Activated CD4-positive, alpha-beta T cell treated with anti-CD3 and anti-CD28 coated beads for 36 hours (primary cell): ENCODE results near the gene SPATA33. TPM values are rescaled to one million over a fixed set of nuclear protein-coding genes. Genes with fewer than 3 reads are reported as not detected.
"Not testable (repeated sequence)": the region's sequence is repeated elsewhere in the genome, so short reads cannot be mapped to it uniquely, and the experiment has no call there.

Experiments used
- ATAC-seq: fragments of 200-7000 bp; cut with Tn5 transposase; one replicate; pipeline ENCODE4 v1.10.0; 2021; ENCODE audit warnings: mild to moderate bottlenecking, moderate library complexity
- CTCF ChIA-PET: fragments of 350-600 bp; sonication (Branson Sonifier 250); formaldehyde crosslinking; loops from one replicate; lab custom pipeline; 2021; ENCODE audit warnings: antibody characterized with exemption; lab: Charles Lee
- POLR2A ChIA-PET: fragments of 350-600 bp; sonication (Branson Sonifier 250); formaldehyde crosslinking; loops from one replicate; lab custom pipeline; 2021; ENCODE audit warnings: antibody characterized with exemption, inconsistent platforms; lab: Charles Lee
- DNase-seq: peaks from one replicate; pipeline ENCODE4 v3.0.0-alpha.2; 2020
- H3K27ac Mint-ChIP-seq: one replicate; pipeline ENCODE4 v1.8.0; 2021; ENCODE audit warnings: mixed read lengths
- H3K27me3 Mint-ChIP-seq: one replicate; pipeline ENCODE4 v1.8.0; 2021; ENCODE audit warnings: mixed read lengths
- H3K36me3 Mint-ChIP-seq: one replicate; pipeline ENCODE4 v1.8.0; 2021; ENCODE audit warnings: low read depth, mixed read lengths
- H3K4me1 Mint-ChIP-seq: one replicate; pipeline ENCODE4 v1.8.0; 2021; ENCODE audit warnings: mixed read lengths
- H3K4me3 Mint-ChIP-seq: one replicate; pipeline ENCODE4 v1.8.0; 2021; ENCODE audit warnings: mild to moderate bottlenecking, moderate library complexity, mixed read lengths
- H3K9me3 Mint-ChIP-seq: one replicate; pipeline ENCODE4 v1.8.0; 2021; ENCODE audit warnings: low read depth, mixed read lengths
- intact Hi-C, 2 experiments: fragments of 100-400 bp; cut with DNase I in 1 of 2; cut with micrococcal nuclease in 1 of 2; formaldehyde crosslinking; loops; one replicate each; pipeline versions ENCODE4 v1.14.2 to v1.15.1; 2022 to 2024; cut with DNase I, micrococcal nuclease
- total RNA-seq, 2 experiments: library from RNA; stranded (reverse); gene quantifications; one replicate each; pipeline ENCODE4 v1.2.3, GENCODE V29; 2021

The SPATA33 gene
- total RNA-seq, 2 experiments from 2014 or later: 6.8 to 11.6 TPM

DNA sequence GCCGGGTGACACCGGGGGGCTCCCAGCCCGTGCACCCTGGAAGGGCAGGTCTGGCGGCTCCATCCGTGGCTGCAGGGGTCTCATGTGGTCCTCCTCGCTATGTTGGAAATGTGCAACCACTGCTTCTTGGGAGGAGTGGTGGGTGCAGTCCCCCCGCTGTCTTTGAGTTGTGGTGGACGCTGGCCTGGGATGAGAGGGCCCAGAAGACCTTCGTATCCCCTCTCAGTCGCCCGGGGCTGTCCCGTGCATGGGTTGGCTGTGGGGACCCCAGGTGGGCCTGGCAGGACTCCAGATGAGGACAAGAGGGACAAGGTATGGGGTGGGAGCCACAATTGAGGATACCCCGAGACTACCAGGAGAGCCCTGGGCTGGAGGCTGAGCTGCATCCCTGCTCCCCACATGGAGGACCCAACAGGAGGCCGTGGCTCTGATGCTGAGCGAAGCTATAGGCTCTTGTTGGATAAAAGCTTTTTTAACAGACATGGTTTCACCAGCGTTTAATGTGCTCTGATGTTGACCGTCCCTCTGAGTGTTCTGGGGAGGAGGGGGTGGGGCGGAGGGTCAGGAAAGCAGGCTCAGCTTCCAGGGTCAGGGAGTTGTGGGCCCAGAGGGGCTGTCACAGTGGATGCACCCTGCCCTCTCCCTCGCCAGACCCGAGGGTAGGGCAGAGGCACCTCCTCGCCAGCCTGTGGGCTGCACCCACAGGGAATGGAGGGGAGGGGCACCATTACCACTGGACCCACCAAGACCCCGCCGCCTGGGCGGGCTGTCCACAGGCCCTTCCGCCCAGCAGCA, 38.4 kb downstream of the SPATA33 start:
- CTCF ChIA-PET: interaction anchor here (1.3 kb wide), 1 partner anchor 168 kb away, joined by 3 read pairs; no protein-coding TSS in a partner anchor
- Mint-ChIP-seq H3K36me3 (peaks cover 12% of the 10 kb centered on the region), H3K9me3 (no peaks in the 10 kb centered on the region), H3K27me3 (no peaks in the 10 kb centered on the region), H3K4me3 (no peak overlapping the region), H3K4me1 (peaks cover 6% of the 10 kb centered on the region), H3K27ac (no peak overlapping the region)
- POLR2A ChIA-PET: interaction anchor here (0.5 to 0.6 kb wide), 2 partner anchors 17 to 141 kb away, joined by 3 to 6 read pairs; no protein-coding TSS in a partner anchor
- ATAC-seq: no peak
- intact Hi-C loops: no loop called here
- peak; percentile 6 for DNase-seq

DNA sequence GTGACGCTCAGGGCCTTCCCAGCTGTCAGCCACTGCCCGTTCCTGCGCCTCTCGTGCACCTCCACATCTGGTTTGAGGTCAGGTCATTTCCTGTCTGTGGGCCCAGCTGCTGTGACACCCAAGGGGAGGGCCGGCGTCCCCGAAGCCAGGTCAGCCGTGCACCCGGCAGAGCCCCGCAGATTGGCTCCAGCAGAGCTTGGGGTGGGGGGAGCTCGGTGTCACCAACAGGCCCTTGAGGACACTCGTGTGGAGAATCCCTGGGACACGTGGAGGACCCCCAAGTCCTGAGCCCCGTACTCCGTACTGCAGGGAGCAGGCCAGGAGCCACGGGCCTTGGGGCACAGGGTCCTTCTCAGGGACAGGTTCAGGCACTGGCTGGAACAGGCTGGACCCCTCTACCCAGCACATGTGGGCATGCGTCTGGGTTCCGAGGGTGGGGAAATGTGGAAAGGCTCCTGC, 39.1 kb downstream of the SPATA33 start:
- Mint-ChIP-seq H3K27ac (no peak overlapping the region), H3K27me3 (no peaks in the 10 kb centered on the region), H3K9me3 (no peaks in the 10 kb centered on the region), H3K4me3 (no peak overlapping the region), H3K36me3 (peaks cover 12% of the 10 kb centered on the region), H3K4me1 (peaks cover 6% of the 10 kb centered on the region)
- CTCF ChIA-PET: interaction anchor here (1.2 to 1.3 kb wide), 2 partner anchors 164 to 167 kb away, joined by 3 to 5 read pairs; no protein-coding TSS in a partner anchor
- intact Hi-C loops: no loop called here
- POLR2A ChIA-PET: interaction anchor here (0.5 to 0.6 kb wide), 2 partner anchors 16 to 141 kb away, joined by 3 to 6 read pairs; no protein-coding TSS in a partner anchor
- ATAC-seq (no peak), DNase-seq (peak; percentile 32)

DNA sequence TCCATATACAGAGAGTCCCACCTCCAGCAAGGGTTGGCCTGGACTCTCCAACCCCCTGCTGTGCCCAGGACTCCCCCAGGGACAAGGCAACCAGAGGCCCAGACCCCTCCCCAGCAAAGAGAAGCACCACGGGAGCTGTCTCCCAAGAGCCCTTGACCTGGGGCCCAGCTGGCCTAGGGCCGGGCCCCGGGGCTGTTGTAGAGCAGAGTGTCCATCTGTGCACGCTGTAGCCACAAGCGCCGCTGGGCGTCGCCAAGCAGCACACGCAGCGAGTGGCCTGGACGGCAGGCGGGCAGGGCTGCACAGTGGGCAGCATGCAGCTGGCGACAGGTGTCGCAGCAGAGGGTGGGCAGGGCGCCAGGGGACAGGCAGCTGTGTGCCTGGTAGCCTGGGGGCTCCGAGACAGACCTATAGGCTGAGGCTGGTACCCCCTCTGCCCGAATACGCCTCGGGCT, 39.6 kb downstream of the SPATA33 start:
- CTCF ChIA-PET: interaction anchor here (0.6 to 1.3 kb wide), 4 partner anchors 12 to 167 kb away, joined by 3 to 5 read pairs (median 3); no protein-coding TSS in a partner anchor
- POLR2A ChIA-PET: no interaction called here
- H3K27ac Mint-ChIP-seq: no peak overlapping the region
- intact Hi-C loops: no loop called here
- H3K27me3 Mint-ChIP-seq: no peaks in the 10 kb centered on the region
- ATAC-seq: no peak
- no peak overlapping the region for H3K4me3 Mint-ChIP-seq
- DNase-seq: peak; percentile 5
- H3K4me1 Mint-ChIP-seq: peaks cover 8% of the 10 kb centered on the region
- H3K36me3 Mint-ChIP-seq: peaks cover 12% of the 10 kb centered on the region
- no peaks in the 10 kb centered on the region for H3K9me3 Mint-ChIP-seq

DNA sequence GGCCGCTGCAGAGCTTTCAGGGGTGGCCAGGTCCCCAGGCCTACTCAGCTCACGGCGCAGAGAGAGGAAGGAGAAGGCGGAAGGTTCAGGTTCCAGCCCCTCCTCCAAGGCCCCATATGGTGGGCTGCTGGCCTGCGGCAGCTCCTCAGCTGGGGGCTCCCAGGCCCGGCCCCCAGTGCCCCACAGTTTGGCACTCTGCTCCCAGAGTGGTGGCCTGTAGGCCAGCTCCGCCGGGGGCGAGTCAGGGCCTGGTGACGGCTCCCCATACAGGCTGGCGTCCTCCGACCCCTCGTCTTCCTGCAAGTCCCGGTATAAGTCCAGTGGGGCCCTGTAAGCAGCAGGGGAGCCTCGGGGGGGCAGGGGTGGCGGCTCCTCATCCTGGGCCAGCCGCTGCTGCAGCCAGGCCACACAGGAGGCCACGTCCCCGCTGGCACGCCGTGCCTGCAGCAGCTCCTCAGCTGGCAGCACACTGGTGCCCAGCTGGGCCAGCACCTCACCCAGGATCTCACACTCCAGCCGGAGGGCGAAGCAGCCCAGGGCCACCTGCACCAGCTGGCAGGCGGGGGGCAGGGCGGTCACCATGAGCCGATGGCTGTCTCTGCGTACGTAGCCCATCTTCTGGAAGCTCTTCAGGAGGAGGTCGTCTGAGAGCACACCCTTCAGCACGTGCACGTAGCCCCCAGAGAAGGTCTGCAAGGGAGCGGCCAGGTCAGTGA, 40.1 kb downstream of the SPATA33 start:
- H3K27me3 Mint-ChIP-seq: no peaks in the 10 kb centered on the region
- H3K4me3 Mint-ChIP-seq: no peak overlapping the region
- intact Hi-C loops: no loop called here
- peaks cover 12% of the 10 kb centered on the region for H3K36me3 Mint-ChIP-seq
- H3K9me3 Mint-ChIP-seq: no peaks in the 10 kb centered on the region
- ATAC-seq: no peak
- H3K27ac Mint-ChIP-seq: no peak overlapping the region
- no peak for DNase-seq
- ChIA-PET POLR2A (interaction anchor here (0.6 kb wide), 1 partner anchor 367 kb away, joined by 4 read pairs; no protein-coding TSS in a partner anchor), CTCF (interaction anchor here (0.6 to 1.3 kb wide), 4 partner anchors 13 to 166 kb away, joined by 3 to 5 read pairs (median 3); no protein-coding TSS in a partner anchor)
- peaks cover 13% of the 10 kb centered on the region for H3K4me1 Mint-ChIP-seq

DNA sequence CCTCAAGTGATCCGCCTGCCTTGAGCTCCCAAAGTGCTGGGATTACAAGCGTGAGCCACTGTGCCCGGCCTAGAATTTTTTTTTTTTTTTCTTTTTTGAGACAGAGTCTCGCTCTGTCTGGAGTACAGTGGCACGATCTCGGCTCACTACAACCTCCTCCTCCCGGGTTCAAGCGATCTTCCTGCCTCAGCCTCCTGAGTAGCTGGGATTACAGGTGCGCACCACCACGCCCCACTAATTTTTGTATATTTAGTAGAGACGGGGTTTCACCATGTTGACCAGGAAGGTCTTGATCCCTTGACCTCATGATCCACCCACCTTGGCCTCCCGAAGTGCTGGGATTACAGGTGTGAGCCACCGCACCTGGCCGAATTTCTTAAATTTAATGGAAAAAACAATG, 41.1 kb downstream of the SPATA33 start:
- H3K27me3 Mint-ChIP-seq, H3K27ac Mint-ChIP-seq, H3K4me3 Mint-ChIP-seq, DNase-seq, intact Hi-C loops, H3K36me3 Mint-ChIP-seq, ATAC-seq, H3K9me3 Mint-ChIP-seq: not testable (repeated sequence)
- ChIA-PET POLR2A (interaction anchor here (0.6 kb wide), 3 partner anchors 15 to 48 kb away, joined by 3 read pairs; no protein-coding TSS in a partner anchor), CTCF (interaction anchor here (0.6 to 3.5 kb wide), 7 partner anchors 25 to 277 kb away, joined by 3 to 15 read pairs (median 4); partner anchors contain the start of gene MC1R)
- peaks cover 13% of the 10 kb centered on the region for H3K4me1 Mint-ChIP-seq

DNA sequence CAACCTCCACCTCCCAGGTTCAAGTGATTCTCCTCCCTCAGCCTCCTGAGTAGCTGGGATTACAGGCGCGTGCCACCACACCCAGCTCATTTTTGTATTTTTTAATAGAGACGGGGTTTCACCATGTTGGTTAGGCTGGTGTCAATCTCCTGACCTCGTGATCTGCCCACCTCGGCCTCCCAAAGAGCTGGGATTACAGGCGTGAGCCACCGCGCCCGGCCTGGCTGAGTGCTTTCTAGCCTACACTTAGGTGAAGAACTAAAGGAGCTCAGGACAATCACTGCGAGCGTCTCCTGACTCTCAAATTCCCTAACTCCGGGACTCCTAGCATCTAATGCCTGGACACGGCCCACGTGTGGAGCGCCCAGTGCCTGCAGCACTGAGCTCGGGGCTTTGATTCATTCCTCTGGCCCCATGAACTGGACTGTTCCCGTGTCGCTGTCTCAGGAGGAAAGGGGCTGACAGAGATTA, 42.0 kb downstream of the SPATA33 start:
- CTCF ChIA-PET: interaction anchor here (0.6 to 3.5 kb wide), 20 partner anchors 10 to 460 kb away, joined by 3 to 15 read pairs (median 4); partner anchors contain the start of genes CDK10, CPNE7, MC1R and TCF25
- not testable (repeated sequence) for H3K9me3 Mint-ChIP-seq, ATAC-seq, H3K27me3 Mint-ChIP-seq, H3K36me3 Mint-ChIP-seq, H3K27ac Mint-ChIP-seq
- Mint-ChIP-seq H3K4me3 (peak overlapping the region; percentile 71), H3K4me1 (peaks cover 13% of the 10 kb centered on the region)
- intact Hi-C loops: loop anchor here (1.0 to 5.0 kb wide), 10 partner anchors 13 to 843 kb away; partner anchors contain the start of genes CDK10 (in 2 of the 2), CHMP1A (in 1 of the 2), GALNS (in 1 of the 2) and MC1R (in 1 of the 2)
- POLR2A ChIA-PET: interaction anchor here (0.6 to 1.2 kb wide), 5 partner anchors 11 to 172 kb away, joined by 3 to 7 read pairs (median 4); partner anchors contain the start of gene CDK10
- DNase-seq: peak; percentile 11

DNA sequence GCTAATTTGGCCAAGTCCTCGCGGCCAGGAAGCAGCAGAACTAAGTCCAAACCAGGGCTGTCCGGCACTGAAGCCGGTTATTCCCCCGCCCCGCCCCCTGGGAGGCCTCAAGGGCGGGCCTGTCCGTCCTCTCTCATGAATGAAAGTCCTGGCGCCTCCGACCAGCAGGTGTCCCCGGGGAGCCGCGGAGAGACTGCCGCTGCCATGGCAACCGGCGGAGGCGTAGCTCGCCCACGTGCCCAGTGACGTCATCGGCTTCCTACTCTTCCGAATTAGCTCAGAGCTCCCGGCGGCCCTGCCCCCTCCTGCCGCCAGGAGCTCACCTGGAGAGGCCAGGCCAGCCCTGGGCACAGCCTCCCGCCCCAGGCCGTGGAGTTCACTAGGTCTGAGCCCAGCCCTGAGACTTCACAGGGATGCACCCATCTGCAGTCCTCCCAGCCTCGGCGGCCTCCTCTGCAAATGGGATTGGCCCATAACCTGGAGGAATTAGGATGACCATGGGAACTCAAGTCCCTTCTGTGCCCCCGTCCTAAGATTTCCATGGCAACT, 42.5 kb downstream of the SPATA33 start:
- Mint-ChIP-seq H3K9me3 (no peaks in the 10 kb centered on the region), H3K36me3 (peaks cover 4% of the 10 kb centered on the region), H3K27me3 (no peaks in the 10 kb centered on the region), H3K4me3 (peak overlapping the region; percentile 71), H3K4me1 (peaks cover 13% of the 10 kb centered on the region), H3K27ac (peak overlapping the region; percentile 25)
- DNase-seq (peak; percentile 99), ATAC-seq (peak; percentile 21)
- ChIA-PET CTCF (interaction anchor here (0.6 to 3.5 kb wide), 26 partner anchors 11 to 272 kb away, joined by 3 to 15 read pairs (median 4); partner anchors contain the start of genes CDK10, CHMP1A, CPNE7 and SPATA33), POLR2A (interaction anchor here (0.6 to 1.2 kb wide), 5 partner anchors 10 to 696 kb away, joined by 3 to 7 read pairs (median 4); partner anchors contain the start of gene CDK10)
- intact Hi-C loops: loop anchor here (1.0 to 5.0 kb wide), 10 partner anchors 13 to 843 kb away; partner anchors contain the start of genes CDK10 (in 2 of the 2), CHMP1A (in 1 of the 2), GALNS (in 1 of the 2) and MC1R (in 1 of the 2)

DNA sequence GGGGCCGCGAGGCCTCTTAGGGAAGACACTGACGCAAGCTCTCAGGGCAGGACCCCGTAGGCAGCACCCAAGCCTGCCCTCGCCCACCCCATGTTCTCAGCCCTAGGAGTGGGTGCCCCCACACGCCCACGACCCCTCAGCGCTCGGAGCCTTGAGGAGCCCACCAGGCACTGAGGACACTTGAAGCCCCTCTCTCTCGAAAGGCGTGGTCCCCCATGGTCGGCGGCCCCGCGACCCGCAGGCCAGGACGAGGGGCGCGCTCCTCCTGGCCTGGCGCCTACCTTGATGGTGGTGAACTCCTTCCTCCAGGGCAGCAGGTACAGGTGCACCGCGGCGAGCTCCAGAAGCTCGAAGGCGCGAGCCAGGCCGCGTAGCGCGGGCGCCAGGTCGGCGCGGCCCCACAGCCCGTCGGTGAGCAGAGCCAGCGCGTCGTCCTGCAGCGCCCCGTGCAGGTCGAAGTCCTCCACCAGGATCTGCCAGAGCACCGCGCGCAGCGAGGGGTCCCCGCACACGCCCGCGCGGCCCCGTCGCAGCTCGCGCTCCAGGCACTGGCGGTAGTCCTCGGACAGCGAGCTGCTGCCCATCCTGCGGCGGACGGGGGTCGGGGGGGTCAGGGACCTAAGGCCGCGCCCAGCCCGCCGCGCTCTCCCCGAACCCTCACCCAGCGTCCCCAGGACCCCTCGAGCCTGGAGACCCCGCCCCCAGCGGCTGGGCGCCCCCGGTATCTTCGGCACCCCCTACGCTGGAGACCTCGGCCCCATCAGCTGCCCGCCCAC, 43.2 kb downstream of the SPATA33 start:
- H3K27ac Mint-ChIP-seq: peak overlapping the region; percentile 25
- POLR2A ChIA-PET: interaction anchor here (0.6 to 1.2 kb wide), 3 partner anchors 10 to 696 kb away, joined by 3 to 4 read pairs (median 4); partner anchors contain the start of gene CDK10
- H3K9me3 Mint-ChIP-seq: no peaks in the 10 kb centered on the region
- peaks cover 4% of the 10 kb centered on the region for H3K36me3 Mint-ChIP-seq
- peak; percentile 39 for ATAC-seq
- peak; percentile 81 for DNase-seq
- no peaks in the 10 kb centered on the region for H3K27me3 Mint-ChIP-seq
- H3K4me3 Mint-ChIP-seq: peak overlapping the region; percentile 71
- peaks cover 13% of the 10 kb centered on the region for H3K4me1 Mint-ChIP-seq
- CTCF ChIA-PET: interaction anchor here (0.6 to 3.5 kb wide), 25 partner anchors 10 to 271 kb away, joined by 3 to 15 read pairs (median 4); partner anchors contain the start of genes CDK10, CHMP1A, CPNE7 and SPATA33
- intact Hi-C loops: loop anchor here (1.0 to 5.0 kb wide), 17 partner anchors 14 to 844 kb away; partner anchors contain the start of genes CDK10 (in 2 of the 2), CHMP1A (in 2 of the 2), SPATA33 (in 2 of the 2) and FANCA (in 1 of the 2)
